Lung microvascular endothelial cell (primary cell): ENCODE results near the gene LTC4S. TPM values are rescaled to one million over a fixed set of nuclear protein-coding genes. Genes with fewer than 3 reads are reported as not detected.

Experiments used
- DNase-seq, 2 donors: peaks; one replicate each; pipeline versions ENCODE4 v3.0.0 to v3.0.0-alpha.2; 2010; ENCODE audit warnings: low read depth in 2 of 2
- total RNA-seq: library from RNA; depleted of rRNA; stranded (reverse); fragments of >200 nt; gene quantifications from 2 replicates; pipeline ENCODE4 v1.2.1, GENCODE V29; 2014

LTC4S gene
- total RNA-seq, 1 donor from 2014 or later: 0.79 TPM

GRCh38 chr5:179841621-179842020, 47.8 kb downstream of the LTC4S start:
- DNase-seq: no peak

Other genes with a start within 250 kb of the LTC4S start
- 27.5 and 62.9 TPM in 2 replicates for gene RUFY1, start 243.4 kb upstream of the LTC4S start, total RNA-seq
- gene HNRNPH1, start 170.3 kb upstream of the LTC4S start, total RNA-seq: 458 and 725 TPM in 2 replicates
- gene CBY3, start 113.0 kb upstream of the LTC4S start, total RNA-seq: 0.22 TPM in 1 of 2 replicates, not detected in the other
- 467 and 543 TPM in 2 replicates for gene CANX, start 95.0 kb upstream of the LTC4S start, total RNA-seq
- 5.4 and 6.9 TPM in 2 replicates for gene MAML1, start 61.2 kb upstream of the LTC4S start, total RNA-seq
- 104 and 132 TPM in 2 replicates for gene MGAT4B, start 12.9 kb downstream of the LTC4S start, total RNA-seq
- gene SQSTM1, start 26.9 kb downstream of the LTC4S start, total RNA-seq: 407 and 548 TPM in 2 replicates
- gene MRNIP, start 64.8 kb downstream of the LTC4S start, total RNA-seq: 3.9 and 7.9 TPM in 2 replicates
- gene TBC1D9B, start 113.9 kb downstream of the LTC4S start, total RNA-seq: 34.7 and 55.8 TPM in 2 replicates